RWPE1 (cell line): ENCODE data around the gene MTFR2.

Experiments used
- CTCF ChIA-PET: fragments of 350-600 bp; sonication (Branson Sonifier 250); formaldehyde crosslinking; extraction: SDS; loops from one replicate; lab custom pipeline; 2021; lab: Yijun Ruan, JAX
- POLR2A ChIA-PET: fragments of 400-600 bp; formaldehyde crosslinking; extraction: SDS; loops from one replicate; lab custom pipeline; 2020; ENCODE audit warnings: antibody characterized with exemption; ENCODE audit not compliant: low non-redundant PET; lab: Yijun Ruan, JAX
- DNase-seq: peaks from one replicate; pipeline ENCODE4 v3.0.0; 2012; ENCODE audit warnings: low spot score
- H3K27ac ChIP-seq: fragments of 450-650 bp; 2 replicates; pipeline ENCODE4 v1.5.1; 2017
- TF ChIP-seq, protein P1 (sequence below): fragments of 450-650 bp; conservative IDR thresholded peaks from 2 replicates; pipeline ENCODE4 v1.5.1; 2017; ENCODE audit warnings: low read depth, mild to moderate bottlenecking

Gene MTFR2

DNA sequence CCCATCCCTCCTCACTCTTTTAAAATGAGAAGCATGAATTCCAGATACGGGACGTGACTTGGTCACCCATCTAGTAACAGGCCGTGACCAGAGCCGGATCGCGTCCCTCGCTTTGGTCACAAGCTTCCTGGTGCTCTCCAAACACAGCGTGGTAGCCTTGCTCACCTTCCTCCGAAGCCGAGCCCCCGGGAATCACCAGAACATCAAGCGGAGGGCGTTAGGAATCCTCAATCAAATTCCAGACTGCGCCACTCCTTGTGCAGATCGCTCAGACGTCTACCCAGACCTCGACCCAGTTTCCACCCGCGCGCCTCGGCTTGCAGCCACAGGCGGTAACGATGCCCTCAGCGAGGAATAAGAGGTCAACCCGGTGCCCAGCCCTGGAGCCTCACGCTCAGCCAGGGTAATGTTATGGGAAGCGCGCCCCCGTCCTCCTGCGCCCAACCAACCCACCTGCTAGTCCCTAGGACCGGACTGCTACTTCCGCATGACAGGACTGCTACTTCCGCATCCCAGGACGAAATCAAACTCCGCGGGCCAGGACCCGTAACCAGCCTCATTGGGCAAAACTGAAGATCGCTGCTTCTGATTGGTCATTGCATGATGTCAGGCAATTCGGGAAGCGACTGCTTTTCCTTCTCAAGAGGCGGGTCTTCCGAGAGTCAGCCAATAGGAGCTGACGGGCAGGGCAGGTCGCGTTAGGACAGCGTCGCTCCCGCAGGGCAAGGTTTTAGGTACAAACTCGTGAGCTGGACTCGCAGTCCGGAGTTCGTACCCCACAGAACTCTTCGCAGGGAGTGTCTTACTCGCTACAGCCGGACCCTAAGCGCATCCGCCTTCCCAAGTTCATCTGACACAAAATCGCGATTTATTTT, at the start of gene MTFR2:
TSS of gene MTFR2 (minus strand) at position 501 of the 875 bp plus-strand sequence. CDS start 1,212 bp downstream, outside the sequence.
- peak; percentile 99 for DNase-seq
- POLR2A ChIA-PET: no interaction called here
- CTCF ChIA-PET: interaction anchor here (0.5 to 1.5 kb wide), 5 partner anchors 13 to 1026 kb away, joined by 3 to 5 read pairs (median 4); no protein-coding TSS in a partner anchor
- TF ChIP-seq, protein P1, sequence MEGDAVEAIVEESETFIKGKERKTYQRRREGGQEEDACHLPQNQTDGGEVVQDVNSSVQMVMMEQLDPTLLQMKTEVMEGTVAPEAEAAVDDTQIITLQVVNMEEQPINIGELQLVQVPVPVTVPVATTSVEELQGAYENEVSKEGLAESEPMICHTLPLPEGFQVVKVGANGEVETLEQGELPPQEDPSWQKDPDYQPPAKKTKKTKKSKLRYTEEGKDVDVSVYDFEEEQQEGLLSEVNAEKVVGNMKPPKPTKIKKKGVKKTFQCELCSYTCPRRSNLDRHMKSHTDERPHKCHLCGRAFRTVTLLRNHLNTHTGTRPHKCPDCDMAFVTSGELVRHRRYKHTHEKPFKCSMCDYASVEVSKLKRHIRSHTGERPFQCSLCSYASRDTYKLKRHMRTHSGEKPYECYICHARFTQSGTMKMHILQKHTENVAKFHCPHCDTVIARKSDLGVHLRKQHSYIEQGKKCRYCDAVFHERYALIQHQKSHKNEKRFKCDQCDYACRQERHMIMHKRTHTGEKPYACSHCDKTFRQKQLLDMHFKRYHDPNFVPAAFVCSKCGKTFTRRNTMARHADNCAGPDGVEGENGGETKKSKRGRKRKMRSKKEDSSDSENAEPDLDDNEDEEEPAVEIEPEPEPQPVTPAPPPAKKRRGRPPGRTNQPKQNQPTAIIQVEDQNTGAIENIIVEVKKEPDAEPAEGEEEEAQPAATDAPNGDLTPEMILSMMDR: no peak
- peak within 1 kb of the TSS; percentile 78 for H3K27ac ChIP-seq

DNA sequence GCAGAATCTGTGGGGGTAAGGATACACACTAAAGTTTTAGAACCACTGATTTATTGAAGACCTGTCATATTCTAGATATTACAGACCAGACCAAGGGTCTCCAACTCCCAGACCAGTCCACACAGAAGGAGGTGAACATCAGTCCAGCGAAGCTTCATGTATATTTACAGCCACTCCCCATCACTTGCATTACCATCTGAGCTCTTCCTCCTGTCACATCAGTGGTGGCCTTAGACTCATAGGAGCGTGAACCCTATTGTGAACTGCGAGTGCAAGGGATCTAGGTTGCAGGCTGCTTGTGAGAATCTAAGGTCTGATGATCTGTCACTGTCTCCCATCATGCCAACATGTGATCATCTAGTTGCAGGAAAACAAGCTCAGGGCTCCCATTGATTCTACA, 44.5 kb upstream of the MTFR2 start:
- H3K27ac ChIP-seq: no peak overlapping the region
- CTCF ChIA-PET: no interaction called here
- no peak for DNase-seq
- POLR2A ChIA-PET: no interaction called here
- TF ChIP-seq, protein P1: no peak

GRCh38 chr6:136290410-136291010, 40.4 kb upstream of the MTFR2 start:
- peak; percentile 46 for DNase-seq
- CTCF ChIA-PET: interaction anchor here (0.5 to 1.6 kb wide), 2 partner anchors 27 to 533 kb away, joined by 3 to 6 read pairs; no protein-coding TSS in a partner anchor
- POLR2A ChIA-PET: interaction anchor here (0.7 kb wide), 1 partner anchor 14 kb away, joined by 3 read pairs; no protein-coding TSS in a partner anchor
- H3K27ac ChIP-seq: peak overlapping the region; percentile 97
- TF ChIP-seq, protein P1: no peak

- peak within 1 kb of the TSS; percentile 97 for H3K27ac ChIP-seq
- TF ChIP-seq, protein P1: no peak
- CTCF ChIA-PET: interaction anchor here (0.5 to 1.6 kb wide), 4 partner anchors 27 to 534 kb away, joined by 3 to 6 read pairs (median 3); no protein-coding TSS in a partner anchor
- DNase-seq: peak; percentile 95
- POLR2A ChIA-PET: interaction anchor here (0.5 to 0.7 kb wide), 3 partner anchors 15 to 1274 kb away, joined by 3 to 13 read pairs (median 6); no protein-coding TSS in a partner anchor
These were observed 39.7 kb upstream of the MTFR2 start, which contains the start of gene BCLAF1 for GRCh38 chr6:136289579-136290409. TSS of gene BCLAF1 (minus strand) at chr6:136289846. CDS start at chr6:136279866, 9,980 bp downstream.

DNA sequence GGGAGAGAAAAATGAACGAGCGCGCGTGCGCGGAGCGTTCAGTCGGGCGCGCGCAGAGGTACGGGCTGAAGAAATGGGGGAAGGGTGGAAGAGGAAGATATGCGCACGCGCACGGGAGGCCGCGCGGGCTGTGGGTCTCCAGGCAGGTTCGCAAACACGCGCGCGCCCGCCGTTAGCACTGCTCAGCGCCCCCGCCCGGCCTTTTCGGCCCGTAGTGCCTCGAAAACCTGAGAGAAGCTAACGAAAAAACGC, 39.1 kb upstream of the MTFR2 start:
- ChIA-PET POLR2A (interaction anchor here (0.5 kb wide), 1 partner anchor 247 kb away, joined by 6 read pairs; no protein-coding TSS in a partner anchor), CTCF (interaction anchor here (0.6 to 1.6 kb wide), 3 partner anchors 28 to 157 kb away, joined by 3 to 6 read pairs (median 3); no protein-coding TSS in a partner anchor)
- H3K27ac ChIP-seq: peak overlapping the region; percentile 97
- peak; percentile 79 for DNase-seq
- TF ChIP-seq, protein P1: no peak
